ENCODE results near the gene RSRC1.

Gene RSRC1

GRCh38 chr3:158352551-158352950, 242.7 kb downstream of the RSRC1 start:
- H3K4me1 ChIP-seq (ENCODE audit: low read length): peaks cover 42% of the 10 kb centered on the region

GRCh38 chr3:158354713-158355112, 244.8 kb downstream of the RSRC1 start:
- TF ChIP-seq EZH2phosphoT487 (IDR thresholded peaks at IDR 0.05; ENCODE audit: low read depth) (no peak), CTCF (IDR thresholded peaks at IDR 0.05; ENCODE audit: low read depth, low read length) (no peak)
- peak overlapping the region; percentile 45 for H3K27ac ChIP-seq (ENCODE audit: low read length)
- H3K4me2 ChIP-seq (ENCODE audit: low read length): peak overlapping the region; percentile 39
- H3K4me1 ChIP-seq (ENCODE audit: low read length): peaks cover 42% of the 10 kb centered on the region
- peaks cover 6% of the 10 kb centered on the region for H3K36me3 ChIP-seq (replicated peaks; ENCODE audit: low read depth, low read length)
- no peak overlapping the region for H3K4me3 ChIP-seq (ENCODE audit: low read length)
- no peak overlapping the region for H2AFZ ChIP-seq (ENCODE audit: low read depth, low read length)
- no peak overlapping the region; the same call in 1 of the 2 replicates for H3K9ac ChIP-seq (ENCODE audit: low read length)
- no peaks in the 10 kb centered on the region for H3K79me2 ChIP-seq (ENCODE audit: low read length)
- no peaks in the 10 kb centered on the region for H3K27me3 ChIP-seq (ENCODE audit: low read depth, low read length)
- H4K20me1 ChIP-seq (ENCODE audit: insufficient read depth, low read length): no peaks in the 10 kb centered on the region
- H3K9me3 ChIP-seq (ENCODE audit: insufficient read depth, low read length): no peaks in the 10 kb centered on the region; the same call in 1 of the 2 replicates

More at GRCh38 chr3:158352551-158352950, 242.7 kb downstream of the RSRC1 start:
- H3K4me2 ChIP-seq (ENCODE audit: low read length): peak overlapping the region; percentile 26
- TF ChIP-seq EZH2phosphoT487 (IDR thresholded peaks at IDR 0.05; ENCODE audit: low read depth): no peak
- TF ChIP-seq CTCF (IDR thresholded peaks at IDR 0.05; ENCODE audit: low read depth, low read length): no peak
- H3K36me3 ChIP-seq (replicated peaks; ENCODE audit: low read depth, low read length): no peaks in the 10 kb centered on the region
- H3K9me3 ChIP-seq (ENCODE audit: insufficient read depth, low read length): no peaks in the 10 kb centered on the region
- no peaks in the 10 kb centered on the region for H3K27me3 ChIP-seq (ENCODE audit: low read depth, low read length)
- no peaks in the 10 kb centered on the region for H4K20me1 ChIP-seq (ENCODE audit: insufficient read depth, low read length)
- H3K4me3 ChIP-seq (ENCODE audit: low read length): no peak overlapping the region
- H3K79me2 ChIP-seq (ENCODE audit: low read length): no peaks in the 10 kb centered on the region
- H3K9ac ChIP-seq (ENCODE audit: low read length): no peak overlapping the region
- H2AFZ ChIP-seq (ENCODE audit: low read depth, low read length): no peak overlapping the region
- 0 out of 2 replicates have a peak overlapping the region, but pooled peaks have one; percentile 1 for H3K27ac ChIP-seq (ENCODE audit: low read length)

GRCh38 chr3:158355623-158356588, 246.0 kb downstream of the RSRC1 start:
- H3K9ac ChIP-seq (ENCODE audit: low read length): peak overlapping the region; percentile 22; the same call in 1 of the 2 replicates
- H3K36me3 ChIP-seq (replicated peaks; ENCODE audit: low read depth, low read length): peaks cover 14% of the 10 kb centered on the region
- peak overlapping the region; percentile 71 for H3K27ac ChIP-seq (ENCODE audit: low read length)
- no peaks in the 10 kb centered on the region for H3K27me3 ChIP-seq (ENCODE audit: low read depth, low read length)
- TF ChIP-seq CTCF (IDR thresholded peaks at IDR 0.05; ENCODE audit: low read depth, low read length) (no peak), EZH2phosphoT487 (IDR thresholded peaks at IDR 0.05; ENCODE audit: low read depth) (no peak)
- peak overlapping the region; percentile 50 for H3K4me3 ChIP-seq (ENCODE audit: low read length)
- no peaks in the 10 kb centered on the region for H3K79me2 ChIP-seq (ENCODE audit: low read length)
- no peak overlapping the region for H2AFZ ChIP-seq (ENCODE audit: low read depth, low read length)
- H4K20me1 ChIP-seq (ENCODE audit: insufficient read depth, low read length): no peaks in the 10 kb centered on the region
- H3K4me1 ChIP-seq (ENCODE audit: low read length): peaks cover 42% of the 10 kb centered on the region
- H3K9me3 ChIP-seq (ENCODE audit: insufficient read depth, low read length): no peaks in the 10 kb centered on the region; the same call in 1 of the 2 replicates
- H3K4me2 ChIP-seq (ENCODE audit: low read length): peak overlapping the region; percentile 74

GRCh38 chr3:158359339-158359738, 249.4 kb downstream of the RSRC1 start:
- Histone ChIP-seq H2AFZ (ENCODE audit: low read depth, low read length) (no peak overlapping the region), H3K27ac (ENCODE audit: low read length) (no peak overlapping the region), H3K9me3 (ENCODE audit: insufficient read depth, low read length) (no peaks in the 10 kb centered on the region; the same call in 1 of the 2 replicates), H3K9ac (ENCODE audit: low read length) (no peak overlapping the region), H3K36me3 (replicated peaks; ENCODE audit: low read depth, low read length) (peaks cover 14% of the 10 kb centered on the region), H3K79me2 (ENCODE audit: low read length) (no peaks in the 10 kb centered on the region), H3K4me2 (ENCODE audit: low read length) (no peak overlapping the region), H3K4me3 (ENCODE audit: low read length) (no peak overlapping the region), H3K27me3 (ENCODE audit: low read depth, low read length) (no peaks in the 10 kb centered on the region), H4K20me1 (ENCODE audit: insufficient read depth, low read length) (no peaks in the 10 kb centered on the region), H3K4me1 (ENCODE audit: low read length) (peaks cover 27% of the 10 kb centered on the region)
- TF ChIP-seq CTCF (IDR thresholded peaks at IDR 0.05; ENCODE audit: low read depth, low read length) (no peak), EZH2phosphoT487 (IDR thresholded peaks at IDR 0.05; ENCODE audit: low read depth) (no peak)
